Measurements from ENCODE around the gene IGSF9. TPM values are rescaled to one million over a fixed set of nuclear protein-coding genes. Genes with fewer than 3 reads are reported as not detected.

IGSF9 gene
- total RNA-seq, 2 experiments from 2014 or later: 0.07 TPM; not detected in 1

GRCh38 chr1:159927849-159928431 lies 17.5 kb downstream of the IGSF9 start:
- peaks cover 22% of the 10 kb centered on the region for H3K4me1 Mint-ChIP-seq (ENCODE audit: low read depth)
- H3K4me3 Mint-ChIP-seq: no peak overlapping the region
- intact Hi-C loops (cut with micrococcal nuclease): no loop called here
- no peak overlapping the region for H3K27ac Mint-ChIP-seq
- ChIA-PET POLR2A (interaction anchor here (0.7 kb wide), 1 partner anchor 16 kb away, joined by 4 read pairs; no protein-coding TSS in a partner anchor), CTCF (interaction anchor here (1.4 to 21.5 kb wide), 2 partner anchors 18 to 77 kb away, joined by 3 to 374 read pairs; partner anchors contain the start of gene IGSF9)
- H3K9me3 Mint-ChIP-seq: no peaks in the 10 kb centered on the region
- ATAC-seq: no peak
- peaks cover 15% of the 10 kb centered on the region for H3K36me3 Mint-ChIP-seq (ENCODE audit: low read depth)
- no peak for DNase-seq
- TF ChIP-seq CTCF (IDR thresholded peaks at IDR 0.05): no peak
- no peaks in the 10 kb centered on the region for H3K27me3 Mint-ChIP-seq

GRCh38 chr1:159927211-159927848 lies 18.1 kb downstream of the IGSF9 start:
- Mint-ChIP-seq H3K4me3 (no peak overlapping the region), H3K9me3 (no peaks in the 10 kb centered on the region), H3K36me3 (ENCODE audit: low read depth) (peaks cover 20% of the 10 kb centered on the region), H3K27ac (no peak overlapping the region), H3K27me3 (no peaks in the 10 kb centered on the region), H3K4me1 (ENCODE audit: low read depth) (peaks cover 28% of the 10 kb centered on the region)
- ChIA-PET POLR2A (interaction anchor here (0.7 kb wide), 1 partner anchor 15 kb away, joined by 4 read pairs; no protein-coding TSS in a partner anchor), CTCF (interaction anchor here (1.4 to 21.5 kb wide), 2 partner anchors 18 to 78 kb away, joined by 3 to 374 read pairs; partner anchors contain the start of gene IGSF9)
- intact Hi-C loops (cut with micrococcal nuclease): no loop called here
- ATAC-seq: no peak
- DNase-seq: no peak
- TF ChIP-seq CTCF (IDR thresholded peaks at IDR 0.05): no peak

GRCh38 chr1:159925719-159926078 lies 19.7 kb downstream of the IGSF9 start:
- intact Hi-C loops (cut with micrococcal nuclease): no loop called here
- Mint-ChIP-seq H3K27me3 (no peaks in the 10 kb centered on the region), H3K4me1 (ENCODE audit: low read depth) (peaks cover 44% of the 10 kb centered on the region), H3K27ac (peak overlapping the region; percentile 98), H3K36me3 (ENCODE audit: low read depth) (peaks cover 35% of the 10 kb centered on the region), H3K9me3 (no peaks in the 10 kb centered on the region), H3K4me3 (peak overlapping the region; percentile 92)
- POLR2A ChIA-PET: interaction anchor here (0.9 to 4.7 kb wide), 16 partner anchors 8 to 157 kb away, joined by 3 to 56 read pairs (median 4); partner anchors contain the start of genes DUSP23, PIGM and SLAMF8
- peak; percentile 37 for ATAC-seq
- TF ChIP-seq CTCF (IDR thresholded peaks at IDR 0.05): no peak
- CTCF ChIA-PET: interaction anchor here (1.2 to 21.5 kb wide), 5 partner anchors 11 to 105 kb away, joined by 3 to 374 read pairs (median 4); no protein-coding TSS in a partner anchor
- DNase-seq: peak; percentile 83

DNA sequence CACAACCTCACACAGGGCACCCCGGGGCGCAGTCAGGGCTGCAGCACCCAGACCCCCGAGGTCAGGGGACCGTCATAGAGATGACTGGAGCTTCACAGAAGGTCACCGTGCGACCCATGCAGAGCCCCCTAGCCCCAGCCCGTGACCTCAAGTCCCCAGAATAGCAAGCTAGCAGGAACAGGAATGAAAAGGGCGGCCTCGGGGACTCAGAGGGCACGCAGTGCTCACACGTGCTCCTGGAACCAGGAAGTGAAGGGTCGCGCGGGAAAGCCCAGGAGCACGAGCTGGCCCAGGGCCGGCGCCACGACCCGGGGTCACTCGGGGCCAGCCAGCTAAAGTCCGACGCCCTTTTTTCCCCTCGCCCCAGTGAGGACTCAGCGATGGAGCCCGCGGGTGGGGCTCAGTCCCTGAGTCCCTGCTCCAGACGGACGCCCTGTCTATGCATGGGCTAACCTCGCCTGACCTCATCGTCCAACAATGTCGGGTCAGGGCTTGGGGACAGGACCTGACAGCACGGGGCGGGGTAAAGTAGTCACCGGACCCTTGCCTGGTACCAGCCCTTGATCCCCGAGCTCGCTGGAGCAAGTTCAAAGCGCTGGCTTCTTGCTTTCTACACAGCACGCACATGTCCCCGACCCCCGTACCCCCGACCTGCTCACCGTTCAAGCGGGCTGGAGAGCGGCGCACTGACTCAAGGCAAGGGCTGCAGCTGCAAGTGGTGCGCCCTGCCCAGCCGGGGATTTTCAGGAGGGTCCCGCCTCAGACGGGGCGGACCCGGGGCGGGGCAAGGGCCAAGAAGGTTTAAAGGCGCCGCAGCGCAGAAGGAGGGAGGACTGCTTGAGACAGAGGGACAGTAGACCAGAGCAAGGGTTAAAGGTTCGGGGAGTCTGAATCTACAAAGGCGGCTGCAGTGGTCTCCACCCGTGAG lies 20.4 kb downstream of the IGSF9 start, which contains the start of gene TAGLN2:
Gene TAGLN2, minus strand, starts transcription at position 717 of the 928 bp plus-strand sequence. CDS start 4,998 bp downstream, outside the sequence.
- H3K4me3 Mint-ChIP-seq: peak within 1 kb of the TSS; percentile 92

More for the DNA sequence above, 20.4 kb downstream of the IGSF9 start, which contains the start of gene TAGLN2:
- ChIA-PET CTCF (interaction anchor here (1.2 to 21.5 kb wide), 6 partner anchors 11 to 268 kb away, joined by 3 to 374 read pairs (median 4); no protein-coding TSS in a partner anchor), POLR2A (interaction anchor here (0.7 to 4.7 kb wide), 26 partner anchors 8 to 927 kb away, joined by 3 to 56 read pairs (median 4); partner anchors contain the start of genes DUSP23, IFI16, IGSF8 and PIGM)
- no peak for TF ChIP-seq CTCF (IDR thresholded peaks at IDR 0.05)
- Mint-ChIP-seq H3K4me1 (ENCODE audit: low read depth) (peaks cover 51% of the 10 kb centered on the region), H3K9me3 (no peaks in the 10 kb centered on the region), H3K27me3 (no peaks in the 10 kb centered on the region), H3K36me3 (ENCODE audit: low read depth) (peaks cover 41% of the 10 kb centered on the region), H3K27ac (peak within 1 kb of the TSS; percentile 98)
- peak; percentile 74 for ATAC-seq
- intact Hi-C loops (cut with micrococcal nuclease): no loop called here
- DNase-seq: peak; percentile 94

Measured in activated CD8-positive, alpha-beta T cell treated with anti-CD3 and anti-CD28 coated beads for 36 hours (primary cell).